ENCODE measurements around the gene PPOX.

The PPOX gene

GRCh38 chr1:161200421-161200991 is 34.3 kb downstream of the PPOX start:
- CTCF ChIA-PET, result interaction anchor here (0.6 to 7.6 kb wide), 6 partner anchors 8 to 182 kb away, joined by 3 to 42 read pairs (median 18); partner anchors contain the start of genes PPOX and TOMM40L
- H3K36me3 Mint-ChIP-seq, result peaks cover 27% of the 10 kb centered on the region
- H3K27me3 Mint-ChIP-seq, result no peaks in the 10 kb centered on the region
- H3K27ac Mint-ChIP-seq, result peak overlapping the region; percentile 97
- no peaks in the 10 kb centered on the region for H3K9me3 Mint-ChIP-seq
- peak overlapping the region; percentile 39 for H3K4me3 Mint-ChIP-seq
- peak; percentile 36 for DNase-seq
- H3K4me1 Mint-ChIP-seq, result peaks cover 78% of the 10 kb centered on the region

GRCh38 chr1:161200992-161201835 is 35.0 kb downstream of the PPOX start:
- H3K4me3 Mint-ChIP-seq, result peak overlapping the region; percentile 94
- H3K4me1 Mint-ChIP-seq, result peaks cover 82% of the 10 kb centered on the region
- peaks cover 34% of the 10 kb centered on the region for H3K36me3 Mint-ChIP-seq
- H3K27ac Mint-ChIP-seq, result peak overlapping the region; percentile 97
- CTCF ChIA-PET, result interaction anchor here (0.6 to 7.6 kb wide), 7 partner anchors 8 to 181 kb away, joined by 3 to 42 read pairs (median 12); partner anchors contain the start of genes PPOX and TOMM40L
- no peaks in the 10 kb centered on the region for H3K27me3 Mint-ChIP-seq
- DNase-seq, result peak; percentile 32
- H3K9me3 Mint-ChIP-seq, result no peaks in the 10 kb centered on the region

DNA sequence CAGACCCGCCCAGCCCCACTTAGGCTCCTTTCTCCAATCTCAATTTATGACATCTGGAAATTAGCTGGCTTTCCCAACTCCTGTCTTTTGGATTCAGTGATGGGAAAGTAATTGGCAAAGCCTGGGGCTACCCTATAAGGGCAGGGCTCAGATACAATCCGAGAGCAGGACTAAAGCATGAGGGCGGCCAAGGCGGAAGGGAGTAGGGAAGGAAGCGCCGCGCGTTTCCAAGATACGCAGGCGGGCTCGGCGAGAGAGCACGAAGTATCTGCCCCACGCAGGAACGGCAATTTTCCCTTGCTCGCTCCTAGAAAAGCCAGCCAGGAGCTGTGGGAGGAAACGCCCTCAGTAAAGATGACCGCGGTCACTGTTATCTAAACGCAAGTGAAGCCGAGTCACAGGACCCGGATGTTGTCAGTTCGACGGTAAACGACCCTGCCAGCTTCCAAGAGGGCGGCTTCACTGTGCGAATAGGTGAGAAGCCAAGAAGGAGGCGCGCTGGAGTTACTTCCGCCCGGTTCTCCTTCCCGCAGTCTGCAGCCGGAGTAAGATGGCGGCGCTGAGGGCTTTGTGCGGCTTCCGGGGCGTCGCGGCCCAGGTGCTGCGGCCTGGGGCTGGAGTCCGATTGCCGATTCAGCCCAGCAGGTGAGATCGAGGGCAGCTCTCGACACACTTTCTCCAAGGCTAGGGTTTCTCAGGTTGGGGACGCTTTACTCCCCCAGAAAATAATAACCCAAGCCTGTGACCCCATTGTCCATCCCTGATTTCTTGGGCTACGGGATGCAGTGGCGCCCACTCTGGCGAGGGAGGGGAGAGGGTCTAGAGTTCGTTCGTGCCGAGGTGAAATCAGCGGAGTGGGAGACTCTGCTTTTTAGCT is 35.8 kb downstream of the PPOX start, which contains the start of gene NDUFS2:
NDUFS2 (plus strand) TSS at position 532 of the 877 bp plus-strand sequence; CDS start at position 551, 19 bp downstream.
- Mint-ChIP-seq H3K27ac (peak within 1 kb of the TSS; percentile 97), H3K36me3 (peaks cover 42% of the 10 kb centered on the region), H3K27me3 (no peaks in the 10 kb centered on the region), H3K4me3 (peak within 1 kb of the TSS; percentile 94), H3K9me3 (no peaks in the 10 kb centered on the region), H3K4me1 (peaks cover 84% of the 10 kb centered on the region)
- CTCF ChIA-PET, result interaction anchor here (1.1 to 7.6 kb wide), 8 partner anchors 9 to 180 kb away, joined by 3 to 42 read pairs (median 9); partner anchors contain the start of genes PPOX and TOMM40L
- peak; percentile 99 for DNase-seq

GRCh38 chr1:161206411-161207140 is 40.4 kb downstream of the PPOX start:
- Mint-ChIP-seq H3K4me1 (peaks cover 65% of the 10 kb centered on the region), H3K9me3 (no peaks in the 10 kb centered on the region), H3K4me3 (no peak overlapping the region), H3K36me3 (peaks cover 71% of the 10 kb centered on the region), H3K27me3 (no peaks in the 10 kb centered on the region), H3K27ac (no peak overlapping the region)
- DNase-seq, result no peak
- CTCF ChIA-PET, result interaction anchor here (0.9 to 7.6 kb wide), 6 partner anchors 11 to 176 kb away, joined by 3 to 42 read pairs (median 8); partner anchors contain the start of gene TOMM40L

DNA sequence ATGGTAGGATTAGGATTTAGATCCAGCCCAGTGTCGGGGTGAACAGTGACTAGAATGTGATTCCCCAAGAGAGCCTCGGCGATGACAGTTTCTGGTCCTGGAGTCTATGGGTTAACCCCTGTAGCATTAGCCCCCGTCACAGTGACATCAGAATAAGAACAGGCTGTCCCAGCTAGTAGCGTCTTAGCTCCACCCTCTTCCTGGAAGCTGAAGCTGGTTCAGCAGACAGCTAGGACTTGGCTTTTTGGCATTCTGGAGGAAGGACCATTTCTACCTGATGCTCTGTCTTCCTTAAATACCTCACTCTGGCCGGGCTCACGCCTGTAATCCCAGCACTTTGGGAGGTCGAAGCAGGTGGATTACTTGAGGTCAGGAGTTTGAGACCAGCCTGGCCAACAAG is 40.9 kb downstream of the PPOX start:
- H3K4me1 Mint-ChIP-seq, result peaks cover 59% of the 10 kb centered on the region
- no peak overlapping the region for H3K27ac Mint-ChIP-seq
- H3K36me3 Mint-ChIP-seq, result peaks cover 76% of the 10 kb centered on the region
- no peaks in the 10 kb centered on the region for H3K27me3 Mint-ChIP-seq
- H3K4me3 Mint-ChIP-seq, result no peak overlapping the region
- DNase-seq, result no peak
- CTCF ChIA-PET, result interaction anchor here (1.3 to 7.6 kb wide), 3 partner anchors 10 to 19 kb away, joined by 3 to 42 read pairs (median 4); partner anchors contain the start of gene TOMM40L
- H3K9me3 Mint-ChIP-seq, result no peaks in the 10 kb centered on the region

- H3K9me3 Mint-ChIP-seq, result no peaks in the 10 kb centered on the region
- H3K27ac Mint-ChIP-seq, result peak overlapping the region; percentile 82
- peak; percentile 83 for DNase-seq
- no peak overlapping the region for H3K4me3 Mint-ChIP-seq
- H3K36me3 Mint-ChIP-seq, result peaks cover 80% of the 10 kb centered on the region
- H3K27me3 Mint-ChIP-seq, result no peaks in the 10 kb centered on the region
- H3K4me1 Mint-ChIP-seq, result peaks cover 47% of the 10 kb centered on the region
- CTCF ChIA-PET, result interaction anchor here (0.8 to 6.1 kb wide), 9 partner anchors 7 to 165 kb away, joined by 4 to 94 read pairs (median 7); partner anchors contain the start of genes APOA2, CFAP126, NDUFS2 and PPOX
These were observed 43.7 kb downstream of the PPOX start for GRCh38 chr1:161209790-161210409.

DNA sequence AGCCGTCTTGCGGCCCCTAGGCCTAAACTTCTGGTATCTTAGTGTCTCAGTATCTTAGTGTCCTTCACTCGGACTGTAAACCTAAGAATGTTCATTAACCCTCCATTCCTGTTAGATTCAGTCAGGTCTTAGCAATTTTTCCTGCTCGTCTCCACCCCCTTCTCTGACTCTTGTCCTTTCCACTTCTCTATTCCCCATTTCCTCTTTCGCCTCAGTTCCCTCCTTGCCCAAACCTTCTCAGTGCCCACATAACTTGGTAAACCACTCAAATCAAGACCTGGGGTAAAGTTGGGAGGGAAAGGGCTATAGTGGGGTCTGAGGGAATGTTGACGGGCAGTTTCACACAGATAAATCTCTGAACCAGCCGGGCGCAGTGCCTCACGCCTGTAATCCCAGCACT is 48.1 kb downstream of the PPOX start:
- Mint-ChIP-seq H3K4me3 (no peak overlapping the region), H3K4me1 (peaks cover 54% of the 10 kb centered on the region), H3K36me3 (peaks cover 51% of the 10 kb centered on the region), H3K9me3 (no peaks in the 10 kb centered on the region), H3K27ac (peak overlapping the region; percentile 75), H3K27me3 (no peaks in the 10 kb centered on the region)
- no peak for DNase-seq
- CTCF ChIA-PET, result interaction anchor here (1.3 kb wide), 1 partner anchor 23 kb away, joined by 3 read pairs; no protein-coding TSS in a partner anchor

DNA sequence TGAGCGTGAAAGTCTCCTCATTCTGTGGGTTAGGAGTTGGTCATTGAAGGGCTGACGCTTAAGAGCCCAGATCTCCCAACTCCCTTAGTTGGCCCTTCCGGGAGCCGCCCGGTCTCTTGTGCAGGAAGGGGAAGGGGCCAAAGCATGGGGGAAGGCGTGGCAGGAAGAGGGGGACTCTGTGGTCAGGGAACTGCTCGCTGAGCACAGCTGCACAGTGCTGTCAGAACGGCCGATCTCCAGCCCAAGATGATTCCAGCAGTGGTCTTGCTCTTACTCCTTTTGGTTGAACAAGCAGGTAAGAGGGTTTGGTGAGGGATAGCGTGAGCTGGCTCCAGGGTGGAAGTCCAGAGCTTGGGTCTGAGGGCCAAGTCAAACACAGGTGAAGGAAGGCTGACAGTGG is 48.9 kb downstream of the PPOX start, which contains the start of gene FCER1G:
FCER1G (plus strand) TSS at position 220 of the 400 bp plus-strand sequence; CDS start at position 247, 27 bp downstream.
- H3K36me3 Mint-ChIP-seq, result peaks cover 44% of the 10 kb centered on the region
- peak within 1 kb of the TSS; percentile 75 for H3K27ac Mint-ChIP-seq
- CTCF ChIA-PET, result interaction anchor here (1.3 to 5.3 kb wide), 2 partner anchors 12 to 23 kb away, joined by 3 to 29 read pairs; partner anchors contain the start of gene TOMM40L
- no peaks in the 10 kb centered on the region for H3K9me3 Mint-ChIP-seq
- peaks cover 49% of the 10 kb centered on the region for H3K4me1 Mint-ChIP-seq
- peak within 1 kb of the TSS; percentile 20 for H3K4me3 Mint-ChIP-seq
- peaks cover under 1% of the 10 kb centered on the region for H3K27me3 Mint-ChIP-seq
- DNase-seq, result no peak

DNA sequence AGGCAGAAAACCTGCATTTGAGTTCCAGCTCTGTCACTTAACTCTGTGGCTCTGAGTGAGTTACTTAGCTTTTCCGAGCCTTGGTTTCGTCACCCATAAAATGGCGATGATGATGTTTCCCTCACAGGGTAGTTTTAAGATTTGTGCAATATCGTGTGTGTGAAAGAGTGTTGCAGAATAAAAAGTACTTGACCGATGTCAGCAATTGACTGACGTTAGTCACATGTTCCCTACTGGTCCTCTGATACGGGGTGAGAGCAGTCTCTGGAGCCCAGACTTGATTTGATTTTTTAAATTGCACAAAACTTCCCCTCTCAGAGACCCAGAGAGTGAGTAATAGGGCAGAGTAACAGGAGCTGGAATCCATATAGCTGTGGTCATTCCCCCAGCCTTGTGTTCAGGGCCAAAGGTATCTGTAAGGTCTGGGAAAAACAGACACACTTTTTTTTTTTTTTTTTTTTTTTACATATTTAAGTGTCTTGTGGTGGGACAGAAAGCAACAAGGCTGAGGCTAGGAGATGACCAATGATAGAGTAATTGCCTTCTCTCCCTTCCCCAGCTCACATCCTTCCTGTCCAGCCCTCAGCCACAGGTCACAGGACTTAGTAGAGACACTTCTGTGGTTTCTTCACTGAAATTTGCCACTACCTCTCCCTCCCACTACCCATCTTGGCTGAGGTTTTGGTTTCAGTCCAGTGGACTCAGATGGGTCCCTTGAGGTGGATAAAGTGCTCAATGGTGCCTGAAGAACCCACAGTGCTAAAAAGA is 50.9 kb downstream of the PPOX start:
- CTCF ChIA-PET, result interaction anchor here (0.7 to 5.3 kb wide), 8 partner anchors 10 to 219 kb away, joined by 3 to 29 read pairs (median 5); partner anchors contain the start of gene TOMM40L
- peaks cover 28% of the 10 kb centered on the region for H3K36me3 Mint-ChIP-seq
- no peak overlapping the region for H3K4me3 Mint-ChIP-seq
- H3K4me1 Mint-ChIP-seq, result peaks cover 52% of the 10 kb centered on the region
- H3K27me3 Mint-ChIP-seq, result peaks cover 5% of the 10 kb centered on the region
- H3K9me3 Mint-ChIP-seq, result no peaks in the 10 kb centered on the region
- H3K27ac Mint-ChIP-seq, result no peak overlapping the region
- DNase-seq, result no peak

GRCh38 chr1:161217831-161218230 is 51.6 kb downstream of the PPOX start:
- peaks cover 5% of the 10 kb centered on the region for H3K27me3 Mint-ChIP-seq

DNA sequence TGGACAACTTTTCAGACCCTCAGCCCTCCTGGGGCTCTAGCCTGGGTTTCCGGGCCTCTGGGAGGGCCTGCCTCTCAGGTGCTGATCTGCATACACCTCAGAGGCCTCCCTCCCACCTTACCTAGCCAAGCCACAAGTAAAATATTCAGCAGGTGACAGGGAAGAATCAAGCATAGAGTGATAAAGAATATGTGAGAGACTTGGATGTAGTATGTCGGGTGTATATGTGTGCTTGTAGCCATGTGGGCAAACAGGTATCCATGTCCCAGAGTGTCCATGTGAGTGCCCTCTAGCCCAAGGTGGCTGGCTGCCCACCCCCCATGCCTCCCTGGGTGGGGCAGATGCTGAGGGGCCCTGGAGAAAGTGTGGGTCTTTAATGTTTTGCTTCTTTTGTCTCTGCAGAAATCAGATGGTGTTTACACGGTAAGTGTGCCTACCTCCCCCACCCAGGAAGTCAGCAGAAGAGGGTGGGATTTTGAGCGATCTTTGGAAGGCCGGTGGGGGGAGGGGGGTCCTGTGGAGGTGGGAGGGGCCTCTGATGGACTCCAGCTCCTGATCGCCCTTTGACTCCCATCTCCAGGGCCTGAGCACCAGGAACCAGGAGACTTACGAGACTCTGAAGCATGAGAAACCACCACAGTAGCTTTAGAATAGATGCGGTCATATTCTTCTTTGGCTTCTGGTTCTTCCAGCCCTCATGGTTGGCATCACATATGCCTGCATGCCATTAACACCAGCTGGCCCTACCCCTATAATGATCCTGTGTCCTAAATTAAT is 52.3 kb downstream of the PPOX start:
- H3K4me3 Mint-ChIP-seq, result no peak overlapping the region
- CTCF ChIA-PET, result interaction anchor here (1.1 to 5.3 kb wide), 8 partner anchors 8 to 163 kb away, joined by 3 to 29 read pairs (median 8); partner anchors contain the start of gene TOMM40L
- H3K4me1 Mint-ChIP-seq, result peaks cover 54% of the 10 kb centered on the region
- H3K27ac Mint-ChIP-seq, result peak overlapping the region; percentile 78
- peaks cover 5% of the 10 kb centered on the region for H3K27me3 Mint-ChIP-seq
- no peaks in the 10 kb centered on the region for H3K9me3 Mint-ChIP-seq
- no peak for DNase-seq
- peaks cover 16% of the 10 kb centered on the region for H3K36me3 Mint-ChIP-seq

More at GRCh38 chr1:161217831-161218230, 51.6 kb downstream of the PPOX start:
- H3K36me3 Mint-ChIP-seq, result peaks cover 23% of the 10 kb centered on the region
- CTCF ChIA-PET, result interaction anchor here (0.7 to 5.3 kb wide), 6 partner anchors 9 to 219 kb away, joined by 3 to 29 read pairs (median 9); partner anchors contain the start of gene TOMM40L
- no peak for DNase-seq
- no peaks in the 10 kb centered on the region for H3K9me3 Mint-ChIP-seq
- peaks cover 53% of the 10 kb centered on the region for H3K4me1 Mint-ChIP-seq
- peak overlapping the region; percentile 78 for H3K27ac Mint-ChIP-seq
- H3K4me3 Mint-ChIP-seq, result no peak overlapping the region

Data from activated naive CD4-positive, alpha-beta T cell treated with anti-CD3 and anti-CD28 coated beads, Interleukin-2, amount 10 ng/mL, durations not matched to agents 7 days and 5 days (primary cell).